Erythroblast (primary cell): Measurements from ENCODE around the gene FOSL1.

Experiments used
- GATA1 ChIP-seq: IDR thresholded peaks from 2 replicates; pipeline ENCODE4 v1.6.1; 2011; ENCODE audit warnings: low read depth, mild to moderate bottlenecking, control low read depth, low read length, moderate library complexity
- POLR2A ChIP-seq: IDR thresholded peaks from 2 replicates; pipeline ENCODE4 v1.6.1; 2011; ENCODE audit warnings: mild to moderate bottlenecking, low read length

DNA sequence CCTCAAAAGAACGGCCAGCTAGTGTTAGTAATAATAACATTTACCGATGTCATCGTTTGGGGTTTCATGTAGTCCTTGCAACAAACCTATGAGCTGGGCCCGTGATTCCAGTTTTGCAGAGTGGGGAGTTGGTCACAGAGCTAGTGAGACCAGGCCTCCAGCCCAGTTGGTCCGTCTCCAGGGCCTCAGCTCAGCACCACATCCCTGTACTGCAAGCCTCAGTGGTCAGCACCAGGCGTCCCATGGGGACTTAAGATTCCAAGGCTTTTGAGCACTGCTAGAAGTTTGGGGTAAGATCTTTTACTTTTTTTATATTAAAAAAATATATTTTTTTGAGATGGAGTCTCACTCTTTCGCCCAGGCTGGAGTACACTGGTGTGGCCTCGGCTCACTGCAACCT lies 44.0 kb upstream of the FOSL1 start:
- TF ChIP-seq POLR2A: no peak
- TF ChIP-seq GATA1: no peak
